PFSK-1 (cell line): ENCODE data around the gene BCL2L15.

ENCODE experiments used
- FOXP2 ChIP-seq: optimal IDR thresholded peaks from 2 replicates; pipeline ENCODE3; 2011; ENCODE audit warnings: borderline replicate concordance, control low read depth, inconsistent platforms; ENCODE audit not compliant: insufficient read depth; ENCODE audit errors: extremely low read length, extremely low read depth
- POLR2AphosphoS5 ChIP-seq: IDR thresholded peaks from 2 replicates; pipeline ENCODE4 v1.6.1; 2012; ENCODE audit warnings: low read depth, mild to moderate bottlenecking, control low read depth, low read length, moderate library complexity
- SIN3A ChIP-seq: IDR thresholded peaks from 2 replicates; pipeline ENCODE4 v1.6.1; 2012; ENCODE audit warnings: mild to moderate bottlenecking, low read length, moderate library complexity, borderline replicate concordance; ENCODE audit not compliant: insufficient read depth
- TAF1 ChIP-seq: IDR thresholded peaks from 2 replicates; pipeline ENCODE4 v1.6.1; 2012; ENCODE audit warnings: low read length, control low read depth, borderline replicate concordance; ENCODE audit not compliant: insufficient read depth
- TF ChIP-seq, protein P1 (sequence below), 2 experiments: IDR thresholded peaks; 2 replicates each; pipeline versions ENCODE4 v1.6.1 to v1.8.0; 2011 to 2012; ENCODE audit warnings: low read depth in 2 of 2, low read length in 2 of 2, control low read depth in 1 of 2, inconsistent platforms in 1 of 2, mild to moderate bottlenecking in 1 of 2, moderate library complexity in 1 of 2; ENCODE audit not compliant: insufficient read depth in 1 of 2

BCL2L15 gene

DNA sequence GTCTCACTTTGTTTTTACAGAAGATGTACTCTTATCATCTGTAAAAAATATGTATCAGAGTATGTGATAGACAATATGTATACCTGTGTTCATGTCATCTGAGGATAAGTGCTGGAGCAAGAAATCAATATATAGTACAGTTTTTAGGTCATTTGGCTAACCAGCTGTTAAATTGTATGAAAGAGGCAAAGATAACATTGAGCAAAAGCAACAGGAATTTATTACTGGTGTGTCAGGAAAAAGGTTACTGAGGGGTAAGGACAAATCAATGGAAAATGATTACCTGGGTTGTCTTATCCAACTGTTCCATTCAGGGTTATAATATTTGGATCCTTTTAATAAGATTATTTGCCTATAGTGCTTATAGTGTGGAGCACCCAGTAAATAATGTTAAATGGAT, 46.6 kb upstream of the BCL2L15 start:
- TF ChIP-seq POLR2AphosphoS5 (no peak), TAF1 (no peak), FOXP2 (no peak), SIN3A (no peak)

DNA sequence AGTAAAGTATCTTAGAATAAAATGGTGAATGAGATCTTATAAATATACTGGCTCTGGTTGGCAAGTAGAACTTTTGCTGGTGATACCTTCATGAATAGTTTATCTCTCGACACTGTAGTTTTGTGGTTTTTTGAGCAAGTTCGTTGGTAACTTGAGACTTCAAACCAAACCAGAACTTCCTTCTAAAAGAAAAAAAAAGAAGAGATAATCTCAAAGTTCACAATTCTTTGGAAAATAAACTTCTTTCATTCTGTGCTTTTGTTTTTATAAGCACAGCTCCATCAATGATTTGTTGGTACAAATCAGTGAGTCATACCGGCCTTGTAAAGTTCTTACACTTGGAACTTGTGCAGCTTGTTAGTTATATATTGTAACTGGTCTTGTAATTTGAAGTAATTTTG, 44.1 kb upstream of the BCL2L15 start:
- TF ChIP-seq, protein P1, sequence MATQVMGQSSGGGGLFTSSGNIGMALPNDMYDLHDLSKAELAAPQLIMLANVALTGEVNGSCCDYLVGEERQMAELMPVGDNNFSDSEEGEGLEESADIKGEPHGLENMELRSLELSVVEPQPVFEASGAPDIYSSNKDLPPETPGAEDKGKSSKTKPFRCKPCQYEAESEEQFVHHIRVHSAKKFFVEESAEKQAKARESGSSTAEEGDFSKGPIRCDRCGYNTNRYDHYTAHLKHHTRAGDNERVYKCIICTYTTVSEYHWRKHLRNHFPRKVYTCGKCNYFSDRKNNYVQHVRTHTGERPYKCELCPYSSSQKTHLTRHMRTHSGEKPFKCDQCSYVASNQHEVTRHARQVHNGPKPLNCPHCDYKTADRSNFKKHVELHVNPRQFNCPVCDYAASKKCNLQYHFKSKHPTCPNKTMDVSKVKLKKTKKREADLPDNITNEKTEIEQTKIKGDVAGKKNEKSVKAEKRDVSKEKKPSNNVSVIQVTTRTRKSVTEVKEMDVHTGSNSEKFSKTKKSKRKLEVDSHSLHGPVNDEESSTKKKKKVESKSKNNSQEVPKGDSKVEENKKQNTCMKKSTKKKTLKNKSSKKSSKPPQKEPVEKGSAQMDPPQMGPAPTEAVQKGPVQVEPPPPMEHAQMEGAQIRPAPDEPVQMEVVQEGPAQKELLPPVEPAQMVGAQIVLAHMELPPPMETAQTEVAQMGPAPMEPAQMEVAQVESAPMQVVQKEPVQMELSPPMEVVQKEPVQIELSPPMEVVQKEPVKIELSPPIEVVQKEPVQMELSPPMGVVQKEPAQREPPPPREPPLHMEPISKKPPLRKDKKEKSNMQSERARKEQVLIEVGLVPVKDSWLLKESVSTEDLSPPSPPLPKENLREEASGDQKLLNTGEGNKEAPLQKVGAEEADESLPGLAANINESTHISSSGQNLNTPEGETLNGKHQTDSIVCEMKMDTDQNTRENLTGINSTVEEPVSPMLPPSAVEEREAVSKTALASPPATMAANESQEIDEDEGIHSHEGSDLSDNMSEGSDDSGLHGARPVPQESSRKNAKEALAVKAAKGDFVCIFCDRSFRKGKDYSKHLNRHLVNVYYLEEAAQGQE (IDR thresholded peaks at IDR 0.05; ENCODE audit: insufficient read depth in 1 of 2, low read depth in 2 of 2, low read length in 2 of 2): no peak
- TF ChIP-seq POLR2AphosphoS5 (no peak), SIN3A (no peak), FOXP2 (no peak), TAF1 (no peak)

DNA sequence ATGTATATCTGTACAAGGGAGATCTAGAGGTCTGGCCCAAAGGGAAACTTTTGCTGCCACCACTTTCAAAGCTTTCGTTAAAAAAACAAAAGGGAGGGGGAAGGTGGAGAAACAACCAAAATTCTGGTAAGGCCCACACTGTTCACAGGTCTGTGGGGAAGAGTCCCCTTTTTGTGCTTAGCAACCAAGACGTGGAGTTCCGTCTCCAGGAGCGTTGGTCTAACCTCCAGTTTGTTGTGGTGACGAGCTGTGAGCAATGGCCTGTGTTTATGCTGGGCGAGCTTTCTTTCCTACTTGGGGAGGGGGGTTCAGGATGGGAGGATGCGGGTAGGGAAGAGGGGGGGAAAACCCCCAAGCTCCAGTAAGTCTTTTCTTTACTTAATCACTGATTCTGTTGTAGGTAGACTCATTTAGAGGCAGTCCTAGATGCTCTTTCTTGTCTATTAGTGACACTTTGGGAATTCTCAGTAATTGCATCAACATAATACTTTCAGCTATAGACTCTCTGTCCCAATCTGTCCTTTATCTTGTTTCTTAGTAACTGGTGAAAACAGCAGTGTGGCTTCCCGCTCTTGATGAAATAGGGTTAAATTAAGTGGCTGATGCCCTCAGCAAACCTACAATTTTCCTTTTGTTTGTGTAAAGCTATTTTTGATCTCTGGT, 43.2 kb upstream of the BCL2L15 start:
- TF ChIP-seq, protein P1 (IDR thresholded peaks at IDR 0.05; ENCODE audit: insufficient read depth in 1 of 2, low read depth in 2 of 2, low read length in 2 of 2): no peak
- 0 out of 2 replicates have a peak, but pooled peaks have one; percentile 21 for TF ChIP-seq SIN3A

DNA sequence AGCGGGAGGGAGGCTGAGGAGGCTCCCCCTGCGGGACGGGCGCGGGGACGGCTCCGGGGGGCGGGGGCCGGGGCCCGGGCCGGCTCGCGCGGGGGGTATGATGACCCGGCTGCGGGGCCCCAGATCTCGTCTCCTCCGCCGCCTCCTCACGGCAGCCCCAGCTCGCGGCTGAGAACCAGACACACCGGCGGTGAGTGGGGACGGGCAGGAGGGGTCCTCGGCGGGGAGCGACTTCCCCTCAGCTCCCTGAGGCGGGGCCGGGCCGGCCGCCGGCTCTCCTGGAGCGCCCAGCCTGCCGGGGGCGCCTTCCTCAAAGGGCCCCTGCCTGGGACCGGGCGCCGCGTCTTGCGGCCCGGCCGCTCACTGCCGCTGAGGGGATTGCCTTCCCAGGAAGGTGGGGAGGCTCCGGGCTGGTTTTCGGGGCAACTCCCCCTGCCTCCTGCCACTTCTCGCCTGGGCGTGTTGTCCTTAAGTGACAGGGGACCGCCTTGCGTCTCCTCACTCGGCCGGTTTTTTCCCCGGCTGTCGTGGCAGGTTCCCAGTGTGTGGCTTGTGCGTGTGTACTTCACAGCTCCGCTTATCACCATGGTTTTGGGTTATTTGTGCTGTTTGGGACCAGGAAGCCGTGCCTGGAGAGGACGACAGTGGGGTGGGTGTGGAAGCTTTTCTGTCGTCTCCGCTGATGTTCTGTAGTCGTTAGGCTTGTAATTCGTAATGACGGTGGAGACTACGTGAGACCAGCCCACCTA, 42.5 kb upstream of the BCL2L15 start:
- 0 out of 2 replicates have a peak, but pooled peaks have one; percentile 5 for TF ChIP-seq SIN3A
- TF ChIP-seq, protein P1 (IDR thresholded peaks at IDR 0.05; ENCODE audit: insufficient read depth in 1 of 2, low read depth in 2 of 2, low read length in 2 of 2): no peak
- TF ChIP-seq FOXP2: no peak
- TF ChIP-seq POLR2AphosphoS5: no peak
- no peak for TF ChIP-seq TAF1

DNA sequence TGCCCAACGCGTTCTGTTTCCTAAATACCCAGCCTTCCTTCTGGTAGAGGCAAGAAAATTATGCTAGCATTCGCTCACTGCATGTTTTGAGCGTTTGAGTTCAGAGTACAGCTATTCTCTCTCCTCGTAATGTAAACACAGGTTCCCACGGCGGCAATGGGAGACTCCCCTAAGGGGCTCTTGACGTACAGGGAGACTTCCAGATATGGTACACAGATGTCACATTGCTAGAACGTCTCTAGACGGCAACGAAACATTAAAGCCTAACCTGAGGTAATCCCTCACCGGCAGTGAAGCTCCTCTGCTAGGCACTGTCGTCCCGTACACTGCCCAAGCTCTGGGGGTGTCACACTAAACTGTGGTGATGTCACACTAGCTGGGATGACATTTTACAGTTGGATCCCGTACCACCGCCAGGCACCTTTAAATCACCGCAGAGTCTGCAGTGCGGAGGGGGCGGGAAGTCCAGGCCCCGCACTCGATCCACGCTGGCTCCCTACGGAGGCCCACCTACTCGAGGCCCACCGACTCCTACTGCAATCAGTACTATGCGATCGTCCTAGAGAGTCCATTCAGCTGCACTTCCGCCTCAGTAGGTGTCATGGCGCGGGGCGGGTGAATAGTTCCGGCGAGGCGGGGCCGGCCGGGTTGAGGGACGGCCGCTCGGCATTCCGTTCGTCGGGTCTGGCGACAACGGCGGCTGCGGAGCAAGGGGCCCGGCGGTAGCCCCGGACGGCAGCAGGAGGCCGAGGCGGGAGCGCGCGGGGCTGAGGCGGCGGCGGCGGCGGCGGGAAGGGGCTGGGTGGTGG, 41.8 kb upstream of the BCL2L15 start, which contains the start of gene HIPK1:
Gene HIPK1, plus strand, starts transcription at position 384 of the 809 bp plus-strand sequence.
- peak; percentile 93 for TF ChIP-seq SIN3A
- peak; percentile 76 for TF ChIP-seq POLR2AphosphoS5
- peak; percentile 95 for TF ChIP-seq FOXP2
- TF ChIP-seq TAF1: peak; percentile 53; the same call in 1 of the 2 replicates
- TF ChIP-seq, protein P1 (IDR thresholded peaks at IDR 0.05; ENCODE audit: insufficient read depth in 1 of 2, low read depth in 2 of 2, low read length in 2 of 2): no peak
